Fibroblast of mammary gland (primary cell): ENCODE data around the gene C12orf75.

Experiments
- DNase-seq: peaks from one replicate; pipeline ENCODE4 v3.0.0-alpha.2; 2010; ENCODE audit warnings: low read depth
- H3K4me3 ChIP-seq: 2 replicates; pipeline ENCODE4 v1.5.1; 2011; ENCODE audit warnings: low read depth, mild to moderate bottlenecking, low read length, moderate library complexity; ENCODE audit not compliant: control insufficient read depth
- TF ChIP-seq, protein P1 (sequence below): conservative IDR thresholded peaks from 2 replicates; pipeline ENCODE4 v1.5.1; 2011; ENCODE audit warnings: low read depth, low read length, inconsistent platforms; ENCODE audit not compliant: control insufficient read depth, insufficient read depth

The C12orf75 gene

DNA sequence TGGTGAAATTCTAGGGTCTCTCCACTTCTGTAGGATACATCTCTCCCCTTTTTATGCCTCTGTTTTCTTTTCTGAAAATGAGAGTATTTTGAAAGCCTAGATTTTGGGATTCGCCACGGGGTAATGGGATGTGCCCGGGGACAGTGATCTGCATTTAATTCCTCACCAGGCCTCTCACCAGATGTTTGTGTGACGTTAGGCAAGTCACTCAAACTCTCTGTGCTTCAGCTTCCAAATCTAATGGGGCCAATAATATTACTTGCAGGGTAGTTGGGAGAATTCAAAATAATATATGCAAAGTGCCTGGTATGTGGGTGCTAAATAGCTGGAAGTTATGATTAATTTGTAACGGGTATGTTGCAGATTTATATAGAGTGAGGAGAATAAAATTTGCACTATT is 78.8 kb downstream of the C12orf75 start:
- TF ChIP-seq, protein P1, sequence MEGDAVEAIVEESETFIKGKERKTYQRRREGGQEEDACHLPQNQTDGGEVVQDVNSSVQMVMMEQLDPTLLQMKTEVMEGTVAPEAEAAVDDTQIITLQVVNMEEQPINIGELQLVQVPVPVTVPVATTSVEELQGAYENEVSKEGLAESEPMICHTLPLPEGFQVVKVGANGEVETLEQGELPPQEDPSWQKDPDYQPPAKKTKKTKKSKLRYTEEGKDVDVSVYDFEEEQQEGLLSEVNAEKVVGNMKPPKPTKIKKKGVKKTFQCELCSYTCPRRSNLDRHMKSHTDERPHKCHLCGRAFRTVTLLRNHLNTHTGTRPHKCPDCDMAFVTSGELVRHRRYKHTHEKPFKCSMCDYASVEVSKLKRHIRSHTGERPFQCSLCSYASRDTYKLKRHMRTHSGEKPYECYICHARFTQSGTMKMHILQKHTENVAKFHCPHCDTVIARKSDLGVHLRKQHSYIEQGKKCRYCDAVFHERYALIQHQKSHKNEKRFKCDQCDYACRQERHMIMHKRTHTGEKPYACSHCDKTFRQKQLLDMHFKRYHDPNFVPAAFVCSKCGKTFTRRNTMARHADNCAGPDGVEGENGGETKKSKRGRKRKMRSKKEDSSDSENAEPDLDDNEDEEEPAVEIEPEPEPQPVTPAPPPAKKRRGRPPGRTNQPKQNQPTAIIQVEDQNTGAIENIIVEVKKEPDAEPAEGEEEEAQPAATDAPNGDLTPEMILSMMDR = no peak
- H3K4me3 ChIP-seq = no peak overlapping the region
- no peak for DNase-seq

DNA sequence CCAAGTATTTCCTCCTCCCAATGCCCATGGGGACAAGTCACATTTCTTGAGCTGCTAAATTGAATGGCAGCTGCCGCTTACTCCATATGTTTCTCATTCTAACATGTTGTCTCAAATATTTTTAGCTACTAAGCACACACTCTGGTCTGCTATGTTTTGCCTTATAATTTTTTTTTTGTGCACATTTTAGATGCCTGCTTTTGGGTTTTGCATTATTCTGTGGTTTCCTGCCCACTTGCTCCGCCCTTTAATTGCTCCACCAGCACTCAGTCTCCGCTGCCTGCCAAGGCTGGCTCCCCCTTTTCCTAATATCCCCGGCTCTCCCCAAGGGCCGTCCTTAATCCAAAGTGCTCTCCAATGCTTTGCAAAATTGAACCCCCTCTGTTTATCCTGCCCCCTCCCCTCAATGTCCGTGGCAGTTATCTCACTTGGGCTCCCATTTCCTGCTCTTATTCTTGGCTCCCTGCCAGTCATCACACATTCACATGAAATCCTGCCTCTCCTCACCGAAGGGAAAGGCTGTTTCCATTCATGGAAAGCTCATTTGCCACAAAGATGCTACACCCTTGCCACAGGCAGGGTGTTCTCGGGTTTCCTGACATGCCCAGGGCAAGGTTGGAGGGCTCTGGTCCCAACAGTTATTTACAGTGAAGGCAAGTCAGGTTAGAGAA is 79.4 kb downstream of the C12orf75 start:
- TF ChIP-seq, protein P1 = no peak
- no peak overlapping the region for H3K4me3 ChIP-seq
- DNase-seq = peak; percentile 20

DNA sequence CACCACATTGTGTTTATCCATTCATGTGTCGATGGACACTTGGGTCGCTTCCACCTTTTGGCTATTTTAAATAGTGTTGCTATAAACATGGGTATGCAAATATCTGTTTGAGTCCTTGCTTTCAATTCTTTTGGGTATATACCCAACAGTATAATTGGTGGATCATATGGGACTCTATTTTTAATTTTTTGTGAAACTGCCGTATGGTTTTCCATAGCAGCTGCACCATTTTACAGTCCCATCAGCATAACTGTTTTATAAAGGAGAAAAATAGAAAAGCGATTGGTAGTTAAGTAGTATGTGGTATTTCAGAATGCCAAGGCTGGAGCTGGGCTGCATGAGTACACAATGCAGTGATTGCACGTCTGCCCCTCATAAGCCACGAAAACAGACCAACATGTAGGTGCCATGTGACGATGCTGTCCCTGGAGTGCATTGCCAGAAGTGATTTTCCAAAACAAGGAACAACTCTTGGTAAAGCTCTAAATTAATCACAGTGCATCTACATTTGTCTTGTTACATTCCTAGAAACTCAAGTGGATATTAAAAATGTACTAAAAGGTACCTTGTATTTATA is 83.5 kb downstream of the C12orf75 start:
- H3K4me3 ChIP-seq = no peak overlapping the region
- DNase-seq = no peak
- TF ChIP-seq, protein P1 = no peak

DNA sequence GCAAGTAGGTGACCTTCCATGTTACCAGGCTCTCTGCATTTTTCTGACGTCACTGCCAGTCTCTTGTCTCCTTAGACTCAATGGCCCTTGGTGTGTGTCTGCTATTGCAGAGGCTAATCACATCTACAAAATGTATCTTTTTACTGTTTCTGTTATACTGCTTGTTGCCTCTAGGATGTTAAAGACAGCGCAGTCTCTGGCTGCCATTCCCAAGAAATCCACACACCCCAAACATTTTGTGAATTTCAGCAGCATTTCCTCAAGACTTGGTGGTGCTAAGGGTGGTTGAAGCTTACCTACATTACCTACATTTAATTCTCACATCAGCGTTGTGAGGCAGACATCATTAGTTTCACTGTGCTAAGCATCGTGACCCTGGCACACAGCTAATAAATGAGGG is 87.2 kb downstream of the C12orf75 start:
- DNase-seq = no peak
- no peak overlapping the region for H3K4me3 ChIP-seq
- TF ChIP-seq, protein P1 = no peak

DNA sequence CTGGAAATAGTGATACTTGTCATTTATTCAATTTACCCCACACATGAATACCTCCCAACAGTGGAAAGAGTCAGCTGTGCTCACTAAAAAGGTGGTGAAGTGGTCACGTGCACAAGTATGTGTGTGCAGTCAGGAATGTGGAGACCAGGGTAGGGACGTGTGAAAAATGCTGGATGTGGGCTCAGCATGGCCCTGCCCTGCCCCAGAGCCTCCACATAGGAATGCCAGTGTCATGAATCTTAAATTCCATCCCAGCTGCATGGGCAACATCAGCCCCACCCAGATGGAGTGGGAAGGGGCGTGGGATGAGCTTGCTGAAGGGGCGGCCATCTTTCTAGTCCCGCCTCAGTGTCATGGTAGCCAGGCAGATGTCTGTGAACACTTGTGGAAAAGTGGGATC is 87.7 kb downstream of the C12orf75 start:
- no peak overlapping the region for H3K4me3 ChIP-seq
- TF ChIP-seq, protein P1 = no peak
- peak; percentile 57 for DNase-seq

DNA sequence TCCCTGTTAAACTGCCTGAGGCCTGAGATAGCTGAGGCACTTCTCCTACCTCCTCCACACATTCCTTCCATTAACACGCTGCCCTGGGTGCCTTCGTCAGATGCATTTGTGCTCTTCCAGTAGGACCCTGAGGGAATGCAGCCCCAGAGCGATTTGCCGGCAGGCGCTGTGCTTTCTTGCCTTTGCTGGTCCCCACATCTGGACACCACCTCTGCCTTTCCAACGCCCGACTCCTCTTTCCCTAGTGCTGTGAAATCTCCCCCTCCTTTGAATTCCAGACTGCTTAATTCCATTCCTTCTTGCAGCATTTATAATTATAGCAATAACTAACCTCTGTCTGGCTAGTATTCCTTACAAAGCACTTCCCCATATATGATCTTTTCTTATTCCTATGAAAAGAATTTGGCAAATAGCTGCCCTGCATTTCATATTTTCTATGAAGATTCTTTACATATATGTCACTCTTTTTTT is 88.4 kb downstream of the C12orf75 start:
- DNase-seq = no peak
- no peak overlapping the region for H3K4me3 ChIP-seq
- TF ChIP-seq, protein P1 = no peak
